HepG2 (cell line): Measurements from ENCODE around the gene TEKT5. TPM values are rescaled to one million over a fixed set of nuclear protein-coding genes. Genes with fewer than 3 reads are reported as not detected.

Experiments
- CSRNP1 ChIP-seq: sonication (generic); formaldehyde crosslinking; IDR thresholded peaks from 2 replicates; pipeline ENCODE4 v1.8.1; 2023; ENCODE audit warnings: mild to moderate bottlenecking, missing genetic modification reagents
- DBP ChIP-seq: sonication (generic); formaldehyde crosslinking; IDR thresholded peaks from 2 replicates; pipeline ENCODE4 v1.4.0; 2020; ENCODE audit warnings: missing genetic modification reagents; ENCODE audit errors: not compliant biosample characterization
- FOXO4 ChIP-seq: sonication (generic); formaldehyde crosslinking; conservative IDR thresholded peaks from 2 replicates; pipeline ENCODE4 v1.8.1; 2023; ENCODE audit warnings: missing genetic modification reagents
- GATAD1 ChIP-seq: IDR thresholded peaks from 2 replicates; pipeline ENCODE4 v1.6.1; 2016; ENCODE audit warnings: missing genetic modification reagents, missing compliant biosample characterization
- IRF1 ChIP-seq: sonication (generic); formaldehyde crosslinking; IDR thresholded peaks from 2 replicates; pipeline ENCODE4 v1.4.0; 2020; ENCODE audit warnings: low read depth, mild to moderate bottlenecking, missing genetic modification reagents
- KDM5B ChIP-seq: sonication (generic); formaldehyde crosslinking; IDR thresholded peaks from 2 replicates; pipeline ENCODE4 v1.4.0; 2020; ENCODE audit warnings: missing genetic modification reagents, mild to moderate bottlenecking, borderline replicate concordance
- KMT2A ChIP-seq: sonication (generic); formaldehyde crosslinking; IDR thresholded peaks from 2 replicates; pipeline ENCODE4 v1.4.0; 2020; ENCODE audit warnings: missing genetic modification reagents
- MATR3 ChIP-seq: sonication (generic); formaldehyde crosslinking; IDR thresholded peaks from 2 replicates; pipeline ENCODE4 v1.4.0; 2020; ENCODE audit warnings: missing genetic modification reagents
- NCOA2 ChIP-seq: sonication (generic); formaldehyde crosslinking; IDR thresholded peaks from 2 replicates; pipeline ENCODE4 v1.8.0; 2022; ENCODE audit warnings: inconsistent platforms
- NONO ChIP-seq, 2 experiments: fragments of 450-650 bp in 1 of 2; sonication (generic) in 1 of 2; formaldehyde crosslinking in 1 of 2; IDR thresholded peaks in 1 of 2; conservative IDR thresholded peaks in 1 of 2; 2 replicates each; pipeline versions ENCODE4 v1.6.1 to v1.8.0; 2017 to 2022; ENCODE audit warnings: mild to moderate bottlenecking in 1 of 2, missing genetic modification reagents in 1 of 2, moderate library complexity in 1 of 2
- PBX2 ChIP-seq: IDR thresholded peaks from 2 replicates; pipeline ENCODE4 v1.6.1; 2016; ENCODE audit warnings: control low read depth
- RAD51 ChIP-seq: fragments of 450-650 bp; IDR thresholded peaks from 2 replicates; pipeline ENCODE4 v1.6.1; 2016; ENCODE audit warnings: borderline replicate concordance
- RBM22 ChIP-seq: fragments of 200-400 bp; formaldehyde crosslinking; optimal IDR thresholded peaks from 2 replicates; pipeline ENCODE3; 2017; ENCODE audit warnings: mild to moderate bottlenecking, low read length, moderate library complexity
- SAP130 ChIP-seq: IDR thresholded peaks from 2 replicates; pipeline ENCODE4 v1.6.1; 2016; ENCODE audit warnings: low read depth
- YEATS2 ChIP-seq: sonication (generic); formaldehyde crosslinking; IDR thresholded peaks from 2 replicates; pipeline ENCODE4 v1.4.0; 2020; ENCODE audit warnings: missing genetic modification reagents, borderline replicate concordance
- ZKSCAN5 ChIP-seq: sonication (generic); formaldehyde crosslinking; IDR thresholded peaks from 2 replicates; pipeline ENCODE4 v1.5.1; 2020; ENCODE audit warnings: mild to moderate bottlenecking, missing genetic modification reagents
- ZNF160 ChIP-seq: sonication (generic); formaldehyde crosslinking; IDR thresholded peaks from 2 replicates; pipeline ENCODE4 v1.8.0; 2022; ENCODE audit warnings: mild to moderate bottlenecking, inconsistent platforms, missing genetic modification reagents
- ZNF333 ChIP-seq: sonication (generic); formaldehyde crosslinking; IDR thresholded peaks from 2 replicates; pipeline ENCODE4 v1.4.0; 2020; ENCODE audit warnings: mild to moderate bottlenecking, missing genetic modification reagents, borderline replicate concordance
- ZNF484 ChIP-seq: sonication (generic); formaldehyde crosslinking; IDR thresholded peaks from 2 replicates; pipeline ENCODE4 v1.5.1; 2020; ENCODE audit warnings: mild to moderate bottlenecking, low read depth, missing genetic modification reagents, borderline replicate concordance
- ZNF589 ChIP-seq: sonication (generic); formaldehyde crosslinking; conservative IDR thresholded peaks from 2 replicates; pipeline ENCODE4 v1.8.0; 2022; ENCODE audit warnings: mild to moderate bottlenecking, moderate library complexity, missing genetic modification reagents
- ZNF605 ChIP-seq: sonication (generic); formaldehyde crosslinking; IDR thresholded peaks from 2 replicates; pipeline ENCODE4 v1.8.0; 2022; ENCODE audit warnings: mild to moderate bottlenecking, missing genetic modification reagents
- ZNF761 ChIP-seq: sonication (generic); formaldehyde crosslinking; conservative IDR thresholded peaks from 2 replicates; pipeline ENCODE4 v1.4.0; 2020; ENCODE audit warnings: mild to moderate bottlenecking, missing genetic modification reagents
- polyA plus RNA-seq, 8 experiments: library from polyadenylated mRNA; depleted of rRNA in 3 of 8; stranded (reverse) in 7 of 8; unstranded in 1 of 8; fragments of >200 nt; fragmentation: Illumina TruSeq in 4 of 8; extraction: Trizol in 4 of 8; gene quantifications; 2 replicates each; pipeline versions ENCODE4 v1.2.1 to v1.2.3, GENCODE V29; 2011 to 2016; ENCODE audit warnings: low read depth in 4 of 8, missing spikeins in 1 of 8, mixed read lengths in 1 of 8; ENCODE audit not compliant: insufficient read depth in 1 of 8
- total RNA-seq, 5 experiments: library from RNA; depleted of rRNA; stranded (reverse); fragments of >200 nt; fragmentation: Illumina TruSeq; extraction: Trizol; gene quantifications; 2 replicates each; pipeline ENCODE4 v1.2.3, GENCODE V29; 2016; ENCODE audit warnings: low read depth in 1 of 5

The TEKT5 gene
- total and polyA plus RNA-seq, 2 of the 13 experiments (the other 11 are each of a cell fraction or from before 2014, with no cell fraction given) = 0.16 TPM; not detected in 1

GRCh38 chr16:10641953-10642949 is 52.5 kb downstream of the TEKT5 start (continued):
- TF ChIP-seq NONO (IDR thresholded peaks at IDR 0.05) (no peak), NONO (CRISPR knock-in tag; conservative IDR thresholded peaks at IDR 0.05) (no peak), PBX2 (CRISPR knock-in tag) (no peak), KDM5B (0 out of 2 replicates have a peak, but pooled peaks have one; percentile 46), CSRNP1 (CRISPR knock-in tag) (no peak), SAP130 (CRISPR knock-in tag) (peak; percentile 41), ZNF333 (no peak), ZNF761 (CRISPR knock-in tag) (no peak), RBM22 (no peak), NCOA2 (peak; percentile 67; the same call in 1 of the 2 replicates), DBP (no peak), KMT2A (CRISPR knock-in tag) (0 out of 2 replicates have a peak, but pooled peaks have one; percentile 25), MATR3 (CRISPR knock-in tag) (no peak), ZNF484 (CRISPR knock-in tag) (no peak), GATAD1 (CRISPR knock-in tag) (no peak), IRF1 (CRISPR knock-in tag) (no peak), ZNF605 (CRISPR knock-in tag) (no peak; the same call in 1 of the 2 replicates), ZNF589 (no peak), RAD51 (no peak), YEATS2 (CRISPR knock-in tag) (no peak), ZNF160 (peak; percentile 41; the same call in 1 of the 2 replicates), FOXO4 (CRISPR knock-in tag) (no peak), ZKSCAN5 (CRISPR knock-in tag) (no peak)
